Endothelial cell of umbilical vein (primary cell): ENCODE measurements around the gene FDX1.

ENCODE experiments used
- CTCF ChIP-seq, 2 donors: IDR thresholded peaks; 1 replicate in 1 of 2; 2 replicates in 1 of 2; pipeline ENCODE4 v1.5.1; 2011; ENCODE audit warnings: low read length in 2 of 2, mild to moderate bottlenecking in 2 of 2, moderate library complexity in 2 of 2, control low read depth in 1 of 2, inconsistent platforms in 1 of 2, low read depth in 1 of 2; ENCODE audit not compliant: insufficient read depth in 1 of 2; ENCODE audit errors: extremely low read depth in 1 of 2
- EZH2 ChIP-seq: IDR thresholded peaks from 2 replicates; pipeline ENCODE4 v1.6.1; 2012; ENCODE audit warnings: borderline replicate concordance, low read depth, mild to moderate bottlenecking, moderate library complexity, low read length, inconsistent platforms; ENCODE audit not compliant: severe bottlenecking
- JUN ChIP-seq: IDR thresholded peaks from 2 replicates; pipeline ENCODE4 v1.6.1; 2011; ENCODE audit warnings: borderline replicate concordance, low read depth; ENCODE audit not compliant: insufficient read length, insufficient read depth
- MAX ChIP-seq: IDR thresholded peaks from 2 replicates; pipeline ENCODE4 v1.6.1; 2011; ENCODE audit not compliant: insufficient read depth, insufficient read length
- MYC ChIP-seq: IDR thresholded peaks from one replicate; pipeline ENCODE4 v1.6.1; 2011; ENCODE audit warnings: mild to moderate bottlenecking, low read depth, low read length
- POLR2A ChIP-seq: IDR thresholded peaks from 2 replicates; pipeline ENCODE4 v1.6.1; 2012; ENCODE audit warnings: low read depth, mild to moderate bottlenecking, control low read depth, low read length
- POLR2AphosphoS5 ChIP-seq: IDR thresholded peaks from 2 replicates; pipeline ENCODE4 v1.6.1; 2012; ENCODE audit warnings: low read depth, mild to moderate bottlenecking, control low read depth, low read length, moderate library complexity; ENCODE audit not compliant: insufficient read depth

- TF ChIP-seq CTCF (IDR thresholded peaks at IDR 0.05; ENCODE audit: extremely low read depth in 1 of 2, insufficient read depth in 1 of 2, low read depth in 1 of 2, low read length in 2 of 2) (no peak), POLR2AphosphoS5 (no peak), EZH2 (no peak), POLR2A (no peak), MAX (no peak), JUN (no peak), MYC (no peak)
Measured at GRCh38 chr11:110422306-110422905, 7.3 kb upstream of the FDX1 start.
